NCI-H2107 treated with DMSO at 0.1 percent for 48 hours (cell line): ENCODE results near the gene GRK7.
A peak's percentile ranks its signal among the peaks of the same experiment; 100 is the strongest.

Experiments
- DNase-seq: peaks from one replicate; lab custom pipeline; 2025; ENCODE audit not compliant: unreplicated experiment; lab: John Stamatoyannopoulos, UW

Gene GRK7, protein sequence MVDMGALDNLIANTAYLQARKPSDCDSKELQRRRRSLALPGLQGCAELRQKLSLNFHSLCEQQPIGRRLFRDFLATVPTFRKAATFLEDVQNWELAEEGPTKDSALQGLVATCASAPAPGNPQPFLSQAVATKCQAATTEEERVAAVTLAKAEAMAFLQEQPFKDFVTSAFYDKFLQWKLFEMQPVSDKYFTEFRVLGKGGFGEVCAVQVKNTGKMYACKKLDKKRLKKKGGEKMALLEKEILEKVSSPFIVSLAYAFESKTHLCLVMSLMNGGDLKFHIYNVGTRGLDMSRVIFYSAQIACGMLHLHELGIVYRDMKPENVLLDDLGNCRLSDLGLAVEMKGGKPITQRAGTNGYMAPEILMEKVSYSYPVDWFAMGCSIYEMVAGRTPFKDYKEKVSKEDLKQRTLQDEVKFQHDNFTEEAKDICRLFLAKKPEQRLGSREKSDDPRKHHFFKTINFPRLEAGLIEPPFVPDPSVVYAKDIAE (N-terminal part only)

DNA sequence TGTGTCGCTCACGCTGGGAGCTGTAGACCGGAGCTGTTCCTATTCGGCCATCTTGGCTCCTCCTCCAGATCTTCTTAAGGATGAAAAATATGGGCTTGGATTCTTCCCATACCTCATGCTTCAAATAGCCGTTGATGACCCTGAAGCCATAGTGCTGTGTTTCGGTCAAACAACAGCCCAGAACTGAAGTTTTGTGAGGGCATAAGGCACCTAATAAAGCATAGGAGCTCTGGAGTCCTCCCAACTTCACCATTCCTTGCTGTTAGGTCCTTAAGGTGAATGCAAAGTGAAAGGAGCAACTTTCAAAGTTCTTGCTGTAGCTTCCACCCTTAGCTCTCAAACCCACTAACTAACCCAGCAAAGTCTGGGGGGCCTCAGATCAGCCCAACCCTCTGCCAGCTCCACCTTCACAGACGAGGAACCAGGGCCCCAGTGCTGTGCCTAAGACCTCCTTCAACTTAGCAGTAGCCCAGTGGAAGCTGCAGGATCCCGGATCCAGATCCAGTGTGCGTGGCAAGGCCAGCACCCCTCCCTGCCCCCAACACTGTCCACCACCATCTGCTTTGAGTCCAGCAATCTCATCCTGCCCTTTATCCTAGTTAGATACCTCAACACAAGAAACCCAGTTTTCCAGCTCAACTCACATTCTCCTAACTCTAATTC is at the start of gene GRK7:
Gene GRK7 (plus strand): TSS at position 321 of the 663 bp plus-strand sequence. CDS start 14,877 bp downstream, outside the sequence.
- no peak for DNase-seq

DNA sequence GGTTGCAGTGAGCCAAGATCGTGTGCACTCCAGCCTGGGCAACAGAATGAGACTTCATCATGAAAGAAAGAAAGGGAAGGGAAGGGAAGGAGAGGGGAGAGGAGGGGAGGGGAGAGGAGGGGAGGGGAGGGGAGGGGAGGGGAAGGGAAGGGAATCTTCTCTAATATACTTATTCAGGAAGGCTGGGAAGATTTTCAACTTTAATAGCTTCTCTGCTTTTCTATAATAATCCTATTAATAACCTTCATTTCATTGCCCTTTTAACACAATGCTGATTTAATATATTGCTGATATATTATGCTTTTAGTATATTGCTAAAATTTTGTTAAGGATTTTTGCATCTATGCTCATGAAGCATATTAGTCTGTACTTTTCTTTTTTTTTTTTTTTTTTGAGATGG is 48.5 kb upstream of the GRK7 start:
- no peak for DNase-seq

DNA sequence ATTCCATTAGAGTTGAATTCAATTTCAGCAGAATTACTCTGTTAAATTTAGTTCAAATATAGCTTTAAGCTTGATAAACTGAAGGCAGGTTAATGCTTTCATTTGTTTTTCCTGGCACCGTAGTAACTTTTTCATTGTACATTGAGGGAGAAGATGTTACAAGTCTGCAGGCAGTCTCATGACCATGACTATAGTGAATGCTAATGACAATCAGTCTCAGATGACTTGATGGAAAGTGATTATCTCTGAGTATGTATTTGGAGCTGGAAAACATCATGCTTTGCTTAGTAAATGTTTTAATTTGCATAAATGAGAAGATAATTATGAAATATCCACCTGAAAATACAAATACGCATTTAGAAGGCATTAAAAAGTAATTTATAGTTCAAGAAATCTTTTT is 41.1 kb upstream of the GRK7 start:
- no peak for DNase-seq

DNA sequence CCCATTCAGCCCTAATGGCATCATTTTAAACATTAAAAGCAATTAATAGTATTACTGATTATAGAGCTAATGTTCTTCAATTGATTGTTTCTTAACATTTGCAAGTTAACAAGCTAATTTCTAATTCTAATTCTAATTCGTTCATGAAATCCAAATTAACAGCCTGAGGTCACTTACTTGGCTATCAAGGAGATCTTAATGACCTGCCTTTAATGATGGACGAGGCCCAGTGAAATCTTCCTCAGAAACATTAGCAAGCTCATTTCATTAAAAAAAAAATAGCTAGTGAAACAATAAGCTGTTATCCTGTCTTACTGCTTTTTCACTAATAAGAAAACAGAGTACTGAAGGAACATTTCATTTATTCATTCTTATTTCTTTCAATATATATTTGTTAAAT is 40.6 kb upstream of the GRK7 start:
- DNase-seq: no peak

DNA sequence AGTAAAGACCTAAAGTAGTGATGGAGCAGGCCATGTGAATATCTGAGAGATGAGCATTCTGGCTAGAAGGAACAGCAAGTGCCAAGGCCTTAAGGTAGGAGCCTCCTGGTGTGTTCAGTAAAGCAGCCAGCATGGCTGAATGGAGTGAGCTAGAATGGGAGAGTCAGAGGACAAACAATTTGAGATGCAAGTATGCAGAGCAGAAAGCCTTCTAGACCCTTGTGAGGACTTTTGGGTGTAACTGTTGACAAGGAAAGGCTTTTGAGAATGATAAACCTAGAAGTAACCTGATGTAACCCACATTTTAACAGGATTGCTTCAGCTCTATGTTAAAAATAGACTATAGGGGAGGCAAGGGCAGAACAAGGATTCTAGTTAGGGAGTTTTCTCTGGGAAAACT is 40.0 kb upstream of the GRK7 start:
- DNase-seq: no peak

DNA sequence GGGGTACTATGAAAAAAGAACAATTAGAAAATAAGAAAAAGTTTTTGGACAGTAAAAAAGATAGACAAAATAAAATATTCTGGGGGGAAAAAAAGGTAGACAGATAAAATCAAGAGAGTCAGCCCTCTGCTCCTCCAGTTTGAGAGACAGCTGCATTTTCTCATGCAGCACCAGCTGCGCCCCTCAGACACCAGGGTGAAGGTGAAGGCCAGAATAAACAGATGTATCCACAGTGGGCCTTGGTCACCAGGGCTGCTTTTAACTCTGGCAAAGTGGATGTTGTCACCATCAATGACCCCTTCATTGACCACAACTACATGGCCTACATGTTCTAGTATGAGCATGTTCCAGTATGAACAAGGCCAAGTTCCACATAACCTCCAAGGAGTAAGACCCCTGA is 39.0 kb upstream of the GRK7 start:
- DNase-seq: no peak

DNA sequence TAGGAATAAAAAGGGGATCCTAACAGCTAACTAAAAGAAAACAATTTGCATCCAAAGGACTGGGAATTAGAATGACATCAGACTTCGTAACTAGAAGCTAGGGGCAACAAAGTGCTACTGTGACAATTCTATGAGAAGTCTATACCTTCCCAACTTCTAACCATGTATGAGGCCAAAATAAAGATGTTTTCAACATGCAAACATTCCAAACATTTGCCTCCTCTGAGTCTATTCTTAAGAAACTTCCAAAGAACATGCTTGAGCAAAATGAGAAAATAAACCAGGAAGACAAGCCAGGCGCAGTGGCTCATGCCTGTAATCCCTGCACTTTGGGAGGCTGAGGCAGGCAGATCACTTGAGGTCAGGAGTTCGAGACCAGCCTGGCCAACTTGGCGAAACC is 38.2 kb upstream of the GRK7 start:
- DNase-seq: no peak

DNA sequence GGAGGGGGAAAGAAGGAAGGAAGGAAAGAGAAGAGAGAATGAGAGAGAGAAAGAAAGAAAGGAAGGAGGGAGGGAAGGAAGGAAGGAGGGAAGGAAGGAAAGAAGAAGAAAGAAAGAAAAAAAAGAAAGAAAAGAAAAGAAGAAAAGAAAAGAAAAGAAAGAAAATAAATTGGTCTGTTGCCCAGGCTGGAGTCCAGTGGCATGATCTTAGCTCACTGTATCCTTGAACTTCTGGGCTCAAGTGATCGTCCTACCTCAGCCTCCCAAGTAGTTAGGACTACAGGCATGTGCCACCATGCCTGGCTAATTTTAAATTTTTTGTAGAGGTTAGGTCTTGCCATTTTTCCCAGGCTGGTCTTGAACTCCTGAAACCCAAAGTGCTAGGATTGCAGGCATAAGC is 36.7 kb upstream of the GRK7 start:
- DNase-seq: no peak

DNA sequence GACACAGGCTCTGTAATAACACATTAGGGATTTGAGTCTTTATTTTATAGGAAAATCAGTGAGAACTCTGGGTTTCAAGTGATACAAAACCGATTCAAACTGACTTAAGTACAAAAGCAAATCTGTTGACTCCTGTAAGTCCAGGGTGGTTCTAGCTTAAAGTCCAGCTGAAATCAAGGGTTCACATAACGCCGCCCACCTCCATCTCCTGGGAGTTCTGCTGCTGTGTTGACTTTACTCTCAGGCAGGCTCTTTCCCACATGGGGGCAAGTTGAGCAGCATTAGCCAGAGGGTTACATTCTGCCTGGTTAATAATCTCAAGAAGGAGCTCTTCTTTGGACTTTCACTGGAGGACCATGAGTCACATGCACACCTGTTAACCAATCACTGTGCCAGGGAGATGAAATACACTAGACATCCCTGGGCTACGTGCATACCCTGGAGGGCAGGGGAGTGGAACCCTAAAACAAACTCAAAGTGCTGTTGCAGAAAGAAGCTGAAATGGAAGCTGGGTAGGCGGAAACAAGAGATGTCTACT is 34.8 kb upstream of the GRK7 start:
- DNase-seq: no peak

DNA sequence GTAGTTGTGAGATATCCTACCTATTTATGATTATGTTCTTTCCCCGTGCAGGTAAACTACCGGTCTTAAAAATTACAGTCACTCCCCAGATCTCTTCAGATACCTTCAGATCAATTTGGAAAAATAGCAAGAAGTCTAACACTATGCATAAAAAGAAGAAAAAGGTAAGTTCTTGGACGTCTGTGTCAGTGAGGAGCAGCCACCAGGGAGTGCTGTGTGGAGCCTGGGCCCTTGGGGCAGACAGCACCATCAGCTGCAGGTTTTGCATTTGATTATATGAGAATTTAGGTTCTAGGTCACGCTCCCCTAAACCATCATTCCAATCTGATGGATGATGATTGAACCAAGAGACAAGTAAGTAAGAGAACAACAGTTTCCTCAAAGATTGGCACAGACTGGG is 34.0 kb upstream of the GRK7 start:
- DNase-seq: no peak

DNA sequence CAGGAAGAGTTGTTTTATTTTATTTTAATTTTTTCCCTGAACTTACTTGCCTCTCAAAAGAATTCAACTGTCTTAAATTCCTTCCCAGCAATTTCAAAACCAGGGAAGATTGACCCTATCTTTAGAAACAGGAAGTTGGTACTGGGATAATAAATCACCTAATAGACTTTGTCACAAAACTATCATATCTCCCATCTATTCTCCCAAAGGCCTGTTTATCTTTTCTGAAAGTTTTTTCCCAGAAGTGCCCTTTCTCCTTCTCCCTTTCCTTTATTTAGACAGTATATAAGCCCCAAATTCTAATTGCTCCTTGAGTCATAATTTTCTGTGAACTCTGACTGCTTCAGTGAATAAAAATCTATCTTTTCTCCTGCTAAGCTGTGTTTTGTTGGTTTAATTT is 28.0 kb upstream of the GRK7 start:
- DNase-seq: no peak

DNA sequence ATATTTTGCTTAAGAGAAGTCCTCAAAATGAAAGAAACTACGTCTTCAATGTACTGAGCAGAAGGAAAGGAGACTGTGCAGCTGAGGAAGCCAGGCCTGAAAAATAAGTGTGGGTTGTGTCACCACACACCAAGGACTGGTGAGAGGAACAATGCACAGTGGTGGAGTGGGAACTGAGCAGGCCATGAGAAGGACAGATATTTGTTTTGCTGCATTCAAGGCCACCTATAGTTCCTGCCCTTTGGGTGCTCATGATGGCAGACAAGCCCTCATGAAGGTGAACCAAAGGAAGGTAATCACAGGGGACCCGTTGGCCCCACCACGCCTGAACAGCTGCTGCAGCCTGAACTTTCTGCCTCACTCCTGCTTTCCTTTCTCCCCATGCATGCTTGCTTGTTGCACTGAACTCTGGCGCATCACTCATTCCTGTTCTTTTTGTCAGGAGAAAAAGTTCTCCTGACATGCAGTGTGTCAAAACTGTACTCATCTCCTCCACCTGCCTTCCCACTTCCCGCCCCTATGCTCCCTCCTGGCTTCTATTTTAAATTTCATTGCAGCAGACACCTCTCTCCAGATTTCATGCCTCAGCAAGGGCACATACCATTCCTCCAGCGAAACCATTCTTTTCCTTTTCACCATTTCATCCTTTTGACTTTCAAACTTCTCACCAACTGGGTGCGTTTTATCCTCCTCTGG is 27.3 kb upstream of the GRK7 start:
- no peak for DNase-seq

DNA sequence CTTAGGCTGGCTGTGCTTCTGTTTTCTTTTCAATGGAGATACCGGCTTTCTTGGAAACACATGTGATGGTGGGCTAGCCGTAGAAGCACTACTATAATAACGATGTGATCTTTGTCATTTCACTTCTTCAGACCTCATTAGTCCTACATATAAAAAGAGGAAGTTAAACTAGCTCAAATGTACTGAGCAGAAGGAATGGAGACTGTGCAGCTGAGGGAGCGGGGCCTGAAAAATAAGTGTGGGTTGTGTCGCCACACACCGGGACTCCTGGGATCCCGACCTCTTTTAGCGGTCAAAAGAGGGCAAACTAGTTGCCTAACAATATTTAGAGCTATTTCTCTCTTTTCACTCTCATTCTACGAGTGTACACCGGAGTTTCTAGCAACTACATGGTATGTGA is 26.1 kb upstream of the GRK7 start:
- no peak for DNase-seq

DNA sequence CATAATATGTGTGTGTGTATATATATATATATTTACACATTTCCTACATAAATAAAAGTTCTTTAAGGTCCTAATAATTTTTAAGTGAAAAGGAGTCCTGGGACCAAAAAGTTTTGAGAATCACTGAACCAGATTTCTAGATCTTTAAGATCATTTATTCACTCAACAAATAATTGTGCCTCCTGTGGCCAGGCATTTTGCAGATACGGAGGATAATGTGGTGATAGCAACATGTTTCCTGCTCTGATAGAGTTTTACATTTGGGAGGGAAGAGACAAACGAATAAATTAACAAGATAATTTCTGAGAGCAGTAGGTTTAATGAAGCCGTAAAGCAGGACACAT is 25.6 kb upstream of the GRK7 start:
- DNase-seq: no peak

GRCh38 chr3:141738022-141738890 is 25.0 kb upstream of the GRK7 start, which contains the start of gene RNF7:
RNF7 (plus strand) TSS chr3:141738298; CDS start chr3:141738342, 44 bp downstream.
- DNase-seq: peak; percentile 87

GRCh38 chr3:141738891-141739363 is 24.3 kb upstream of the GRK7 start:
- DNase-seq: peak; percentile 39

DNA sequence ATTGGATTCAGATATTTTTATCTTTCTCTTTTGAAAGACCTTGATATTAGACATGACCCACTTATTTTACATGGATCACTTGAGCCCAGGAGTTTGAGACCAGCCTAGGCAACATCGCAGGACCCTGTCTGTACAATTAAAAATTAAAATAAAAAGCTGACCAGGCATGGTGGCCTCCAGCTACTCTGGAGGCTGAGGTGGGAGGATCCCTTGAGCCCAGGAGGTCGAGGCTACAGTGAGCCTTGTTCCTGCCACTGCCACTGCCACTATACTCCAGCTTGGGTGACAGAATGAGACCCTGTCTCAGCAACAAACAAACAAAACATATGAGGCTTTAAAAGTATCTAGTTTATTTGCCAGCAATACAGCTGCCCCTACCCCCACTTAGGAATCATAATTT is 23.5 kb upstream of the GRK7 start:
- DNase-seq: no peak

DNA sequence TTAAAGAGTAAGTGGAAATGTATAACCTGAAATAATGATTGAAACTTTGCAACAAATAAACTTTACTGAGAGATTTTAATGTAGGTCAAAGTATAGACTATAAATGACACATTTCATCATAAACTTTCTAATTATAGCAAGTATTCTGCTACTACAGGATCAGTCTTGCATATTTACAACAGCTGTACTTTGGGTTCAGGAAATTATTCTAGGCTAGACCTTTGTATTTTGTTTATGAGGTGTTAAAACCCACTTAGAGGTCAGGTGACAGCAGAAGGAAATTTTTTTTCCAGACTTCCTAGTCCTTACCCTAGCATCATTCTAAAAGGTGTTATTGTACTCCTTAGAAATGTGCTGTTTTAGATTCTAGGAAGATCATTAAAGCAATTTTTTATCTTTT is 22.9 kb upstream of the GRK7 start:
- peak; percentile 69 for DNase-seq

DNA sequence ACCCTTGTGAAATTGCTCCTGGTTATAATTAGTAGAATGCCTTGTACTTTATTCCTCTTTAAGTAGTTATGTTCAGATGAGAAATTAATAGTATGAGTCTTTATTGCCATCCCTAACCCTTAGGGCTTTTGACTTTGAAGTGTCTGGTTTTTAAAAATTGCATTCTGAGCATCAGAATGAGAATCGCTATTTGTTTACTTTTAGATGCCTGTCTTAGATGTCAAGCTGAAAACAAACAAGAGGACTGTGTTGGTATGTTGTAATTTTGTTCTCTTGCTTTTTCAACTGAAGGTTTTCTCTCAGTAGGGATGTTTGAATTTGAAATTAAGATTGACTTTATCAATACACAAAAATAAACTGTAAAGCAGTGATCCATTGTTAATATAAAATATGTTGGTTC is 19.9 kb upstream of the GRK7 start:
- no peak for DNase-seq

GRCh38 chr3:141746962-141747361 is 16.2 kb upstream of the GRK7 start:
- DNase-seq: peak; percentile 22

DNA sequence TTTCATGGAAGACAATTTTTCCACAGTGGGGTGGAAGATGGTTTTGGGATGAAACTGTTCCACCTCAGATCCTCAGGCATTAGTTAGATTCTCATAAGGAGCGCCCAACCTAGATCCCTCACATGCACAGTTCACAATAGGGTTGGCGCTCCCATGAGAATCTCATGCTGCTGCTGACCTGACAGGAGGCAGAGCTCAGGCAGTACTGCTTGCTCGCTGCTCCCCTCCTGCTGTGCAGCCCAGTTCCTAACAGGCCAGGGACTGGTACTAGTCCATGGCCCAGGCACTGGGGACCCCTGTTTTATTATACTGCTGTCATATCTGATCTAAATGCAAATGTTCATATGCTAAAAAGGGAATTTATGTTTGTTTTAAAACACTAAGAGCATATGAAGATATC is 9.8 kb upstream of the GRK7 start:
- DNase-seq: no peak
